SK-N-MC (cell line): ENCODE results near the gene COL15A1.

Experiments used
- EZH2 ChIP-seq: fragments of 200-600 bp; sonication (generic); IDR thresholded peaks from one replicate; pipeline ENCODE4 v1.6.1; 2017; ENCODE audit warnings: antibody characterized with exemption
- FOXP2 ChIP-seq: optimal IDR thresholded peaks from 2 replicates; pipeline ENCODE3; 2011; ENCODE audit warnings: mild to moderate bottlenecking, moderate library complexity; ENCODE audit not compliant: insufficient read depth; ENCODE audit errors: extremely low read length, control extremely low read depth
- POLR2AphosphoS5 ChIP-seq: IDR thresholded peaks from 2 replicates; pipeline ENCODE4 v1.6.1; 2012; ENCODE audit warnings: mild to moderate bottlenecking, low read depth, low read length, borderline replicate concordance

DNA sequence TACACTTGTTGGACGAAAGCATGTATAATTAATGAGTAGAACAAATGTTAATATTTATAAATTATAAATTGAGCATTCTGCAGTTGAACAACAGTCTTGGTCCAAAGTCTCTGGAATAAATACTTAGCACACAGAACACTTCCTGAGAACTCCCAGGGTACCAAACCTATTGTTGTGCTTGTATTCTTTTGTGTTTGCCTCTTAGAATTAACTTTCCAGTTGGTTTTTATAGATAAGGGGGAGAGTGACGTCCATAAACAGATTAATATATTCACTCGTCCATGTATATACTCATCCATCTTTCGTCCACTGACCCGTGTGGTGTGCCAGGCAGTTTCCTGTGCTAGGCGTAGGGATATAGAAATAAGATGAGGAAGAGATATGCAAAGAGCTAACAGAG, 98.9 kb downstream of the COL15A1 start:
- TF ChIP-seq POLR2AphosphoS5 (no peak), EZH2 (no peak), FOXP2 (no peak)
